ENCODE results near the gene WNT3. TPM values are rescaled to one million over a fixed set of nuclear protein-coding genes. Genes with fewer than 3 reads are reported as not detected.

The WNT3 gene
- total RNA-seq, 1 experiment from 2014 or later: 5.5 TPM

- no peak for TF ChIP-seq CTCF (IDR thresholded peaks at IDR 0.05 in 2 of 3, conservative IDR thresholded peaks at IDR 0.05 in 1 of 3; ENCODE audit: borderline replicate concordance in 1 of 3, insufficient read depth in 1 of 3, low read depth in 2 of 3, low read length in 2 of 3)
- TF ChIP-seq EGR1 (IDR thresholded peaks at IDR 0.05; ENCODE audit: low read depth): no peak
- no peak for TF ChIP-seq ELF1 (IDR thresholded peaks at IDR 0.05; ENCODE audit: borderline replicate concordance, low read depth)
- TF ChIP-seq SP1 (IDR thresholded peaks at IDR 0.05; ENCODE audit: low read depth): no peak
- no peak for TF ChIP-seq TCF7L2 (IDR thresholded peaks at IDR 0.05; ENCODE audit: borderline replicate concordance, extremely low read depth, insufficient read depth, insufficient read length)
- TF ChIP-seq POLR2A (IDR thresholded peaks at IDR 0.05; ENCODE audit: borderline replicate concordance, extremely low read depth, insufficient read depth, insufficient read length): no peak
Observed at GRCh38 chr17:46836500-46836899, 18.0 kb upstream of the WNT3 start (continued).

DNA sequence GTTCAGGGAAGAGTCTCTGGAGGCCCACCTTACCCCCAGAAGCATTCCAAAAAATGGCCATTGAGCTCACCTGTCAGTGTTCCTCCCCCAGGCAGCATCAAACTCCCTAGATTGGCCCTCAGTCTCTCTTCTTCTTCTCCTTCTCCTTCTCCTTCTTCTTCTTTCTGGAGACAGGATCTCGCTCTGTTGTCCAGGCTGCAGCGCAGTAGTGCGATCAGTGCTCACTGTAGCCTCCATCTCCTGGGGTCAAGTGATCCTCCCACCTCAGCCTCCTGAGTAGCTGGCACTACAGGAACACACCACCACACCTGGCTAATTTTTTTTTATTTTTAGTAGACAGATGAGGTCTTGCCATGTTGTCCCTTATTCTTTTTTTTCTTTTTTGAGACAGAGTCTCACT, 16.4 kb upstream of the WNT3 start:
- CTCF ChIA-PET: interaction anchor here (1.3 to 2.2 kb wide), 4 partner anchors 12 to 791 kb away, joined by 3 to 9 read pairs (median 6); no protein-coding TSS in a partner anchor
- no peak overlapping the region for H3K9ac ChIP-seq (ENCODE audit: low read length)
- POLR2A ChIA-PET: no interaction called here

More for the DNA sequence above, 16.4 kb upstream of the WNT3 start:
- peaks cover 0 to 3% of the 10 kb centered on the region in 2 experiments; a peak in 1 of 4 replicates for H3K4me1 ChIP-seq (ENCODE audit: control insufficient read depth in 1 of 2, insufficient read depth in 2 of 2, low read length in 2 of 2)
- H2AFZ ChIP-seq (ENCODE audit: low read depth, low read length, poor library complexity, severe bottlenecking): no peak overlapping the region
- no peak overlapping the region for H3K4me2 ChIP-seq (ENCODE audit: low read length)
- no peaks in the 10 kb centered on the region for H3K9me2 ChIP-seq (ENCODE audit: insufficient read depth)
- H4K20me1 ChIP-seq (ENCODE audit: insufficient read depth): no peaks in the 10 kb centered on the region
- RAD21 ChIA-PET (ENCODE audit: low non-redundant PET in 1 of 2, low total read pairs in 2 of 2, uncharacterized antibody in 2 of 2, unreplicated experiment in 2 of 2): no interaction called here
- H3K36me3 ChIP-seq (ENCODE audit: control insufficient read depth in 1 of 2, insufficient read depth in 2 of 2, low read length in 2 of 2): no peaks in the 10 kb centered on the region
- no peak for DNase-seq (ENCODE audit: low read depth, low spot score)
- no peak for TF ChIP-seq CBX3 (IDR thresholded peaks at IDR 0.05; ENCODE audit: low read depth)
- TF ChIP-seq ZBTB33 (IDR thresholded peaks at IDR 0.05; ENCODE audit: extremely low read depth, insufficient replicate concordance, low read length): no peak
- no peak for TF ChIP-seq EGR1 (IDR thresholded peaks at IDR 0.05; ENCODE audit: low read depth)
- no peak for TF ChIP-seq YY1 (IDR thresholded peaks at IDR 0.05; ENCODE audit: extremely low read depth, insufficient replicate concordance, low read depth, low read length)
- TF ChIP-seq SIN3A (IDR thresholded peaks at IDR 0.05; ENCODE audit: low read depth): no peak
- TF ChIP-seq RAD21 (IDR thresholded peaks at IDR 0.05; ENCODE audit: low read depth): no peak
- no peak for TF ChIP-seq EZH2phosphoT487 (IDR thresholded peaks at IDR 0.05; ENCODE audit: borderline replicate concordance)
- no peak for TF ChIP-seq ATF3 (IDR thresholded peaks at IDR 0.05)
- TF ChIP-seq SP1 (IDR thresholded peaks at IDR 0.05; ENCODE audit: low read depth): no peak
- no peak for TF ChIP-seq TCF7L2 (IDR thresholded peaks at IDR 0.05; ENCODE audit: borderline replicate concordance, extremely low read depth, insufficient read depth, insufficient read length)
- no peak for TF ChIP-seq SRF (IDR thresholded peaks at IDR 0.05; ENCODE audit: low read depth)
- TF ChIP-seq FOSL1 (IDR thresholded peaks at IDR 0.05; ENCODE audit: low read depth): no peak
- no peak for TF ChIP-seq POLR2AphosphoS5 (IDR thresholded peaks at IDR 0.05; ENCODE audit: low read depth, low read length)
- TF ChIP-seq POLR2A (IDR thresholded peaks at IDR 0.05; ENCODE audit: borderline replicate concordance, extremely low read depth, insufficient read depth, insufficient read length): no peak
- TF ChIP-seq JUND (IDR thresholded peaks at IDR 0.05): no peak
- no peak for TF ChIP-seq ZFX (IDR thresholded peaks at IDR 0.05)
- TF ChIP-seq MAX (IDR thresholded peaks at IDR 0.05): no peak
- TF ChIP-seq EZH2 (IDR thresholded peaks at IDR 0.05): no peak
- no peak for TF ChIP-seq CEBPB (IDR thresholded peaks at IDR 0.05; ENCODE audit: low read depth)
- no peak for TF ChIP-seq ELF1 (IDR thresholded peaks at IDR 0.05; ENCODE audit: borderline replicate concordance, low read depth)
- intact Hi-C loops (cut with micrococcal nuclease): loop anchor here (5.0 kb wide), 4 partner anchors 53 to 833 kb away; no protein-coding TSS in a partner anchor
- no peaks in the 10 kb centered on the region for H3K79me2 ChIP-seq (ENCODE audit: insufficient read depth, low read length)
- H3K9me3 ChIP-seq (ENCODE audit: control insufficient read depth in 1 of 2, insufficient read depth in 1 of 2, low read depth in 1 of 2, low read length in 2 of 2): no peaks in the 10 kb centered on the region
- no peak for ATAC-seq
- no peaks in the 10 kb centered on the region for H3K27me3 ChIP-seq (ENCODE audit: insufficient read depth, low read length)
- no TSS peak for BruUV-seq (replicated peaks)
- no peak overlapping the region for H3K27ac ChIP-seq (ENCODE audit: low read depth, low read length)
- no peak overlapping the region for H3K4me3 ChIP-seq (replicated peaks in 1 of 2; ENCODE audit: low read depth in 1 of 2, low read length in 2 of 2)

Data from HCT116 (cell line).